WTC11 (cell line): ENCODE data around the gene IFITM10. TPM values are rescaled to one million over a fixed set of nuclear protein-coding genes. Genes with fewer than 3 reads are reported as not detected.

ENCODE experiments used
- ATAC-seq: fragments of 200-7000 bp; cut with Tn5 transposase; 2 replicates; pipeline ENCODE4 v1.10.0; 2021; ENCODE audit warnings: mild to moderate bottlenecking, moderate library complexity
- CTCF ChIA-PET: fragments of 300-600 bp; sonication (Branson Sonifier 250); formaldehyde crosslinking; loops from one replicate; lab custom pipeline; 2021; ENCODE audit warnings: antibody characterized with exemption; lab: Charles Lee
- POLR2A ChIA-PET: fragments of 350-600 bp; sonication (Branson Sonifier 250); formaldehyde crosslinking; loops from one replicate; lab custom pipeline; 2021; ENCODE audit warnings: antibody characterized with exemption; lab: Charles Lee
- DNase-seq: peaks from one replicate; pipeline ENCODE4 v3.0.0; 2021; ENCODE audit warnings: low spot score
- H3K27ac Mint-ChIP-seq: 2 replicates; pipeline ENCODE4 v1.8.0; 2021; ENCODE audit warnings: mixed read lengths
- H3K27me3 Mint-ChIP-seq: 2 replicates; pipeline ENCODE4 v1.8.0; 2021; ENCODE audit warnings: low read depth, mild to moderate bottlenecking, moderate library complexity, mixed read lengths
- H3K36me3 Mint-ChIP-seq: 2 replicates; pipeline ENCODE4 v1.8.0; 2021; ENCODE audit warnings: mixed read lengths
- H3K4me1 Mint-ChIP-seq: 2 replicates; pipeline ENCODE4 v1.8.0; 2022; ENCODE audit warnings: mixed read lengths
- H3K4me3 Mint-ChIP-seq: 2 replicates; pipeline ENCODE4 v1.8.0; 2021; ENCODE audit warnings: mild to moderate bottlenecking, moderate library complexity, mixed read lengths
- H3K9me3 Mint-ChIP-seq: 2 replicates; pipeline ENCODE4 v1.8.0; 2021; ENCODE audit warnings: mixed read lengths
- ATF1 ChIP-seq: sonication (generic); formaldehyde crosslinking; IDR thresholded peaks from 2 replicates; pipeline ENCODE4 v1.8.1; 2023; ENCODE audit warnings: mild to moderate bottlenecking, moderate library complexity, missing genetic modification reagents
- CBFB ChIP-seq: sonication (generic); formaldehyde crosslinking; IDR thresholded peaks from 2 replicates; pipeline ENCODE4 v1.8.1; 2022; ENCODE audit warnings: mild to moderate bottlenecking, low read depth, missing genetic modification reagents
- CREM ChIP-seq: sonication (generic); formaldehyde crosslinking; IDR thresholded peaks from 2 replicates; pipeline ENCODE4 v1.8.1; 2022; ENCODE audit warnings: mild to moderate bottlenecking, missing genetic modification reagents, moderate library complexity
- EMX1 ChIP-seq: fragments of 250-450 bp; sonication (Bioruptor Pico); IDR thresholded peaks from 2 replicates; pipeline ENCODE4 v1.8.0; 2021; ENCODE audit warnings: mild to moderate bottlenecking
- FOXJ3 ChIP-seq: sonication (generic); formaldehyde crosslinking; IDR thresholded peaks from 2 replicates; pipeline ENCODE4 v1.9.0; 2021; ENCODE audit warnings: missing genetic modification reagents, mild to moderate bottlenecking, borderline replicate concordance
- TCF7 ChIP-seq: sonication (generic); formaldehyde crosslinking; IDR thresholded peaks from 2 replicates; pipeline ENCODE4 v1.8.0; 2022; ENCODE audit warnings: mild to moderate bottlenecking, low read depth, missing genetic modification reagents, moderate library complexity
- TEAD1 ChIP-seq: sonication (generic); formaldehyde crosslinking; IDR thresholded peaks from 2 replicates; pipeline ENCODE4 v1.8.0; 2022; ENCODE audit warnings: mild to moderate bottlenecking, missing genetic modification reagents
- ZBTB21 ChIP-seq: sonication (generic); formaldehyde crosslinking; IDR thresholded peaks from 2 replicates; pipeline ENCODE4 v1.8.1; 2023; ENCODE audit warnings: mild to moderate bottlenecking, missing genetic modification reagents, borderline replicate concordance
- ZNF423 ChIP-seq: fragments of 250-450 bp; sonication (Bioruptor Pico); IDR thresholded peaks from 2 replicates; pipeline ENCODE4 v2.1.2; 2022; ENCODE audit warnings: mild to moderate bottlenecking, moderate library complexity
- total RNA-seq: library from RNA; stranded (reverse); gene quantifications from 3 replicates; pipeline ENCODE4 v1.2.3, GENCODE V29; 2021
- TF ChIP-seq, protein P1 (sequence below): sonication (generic); formaldehyde crosslinking; IDR thresholded peaks from 2 replicates; pipeline ENCODE4 v1.8.0; 2023; ENCODE audit warnings: mild to moderate bottlenecking, missing genetic modification reagents
- TF ChIP-seq, protein P2 (sequence below): sonication (generic); formaldehyde crosslinking; IDR thresholded peaks from 2 replicates; pipeline ENCODE4 v1.8.0; 2022; ENCODE audit warnings: mild to moderate bottlenecking, missing genetic modification reagents
- TF ChIP-seq, protein P3 (sequence below): sonication (generic); formaldehyde crosslinking; conservative IDR thresholded peaks from 2 replicates; pipeline ENCODE4 v1.8.1; 2023; ENCODE audit warnings: mild to moderate bottlenecking, low read depth, missing genetic modification reagents, moderate library complexity
- TF ChIP-seq, protein P4 (sequence below): sonication (generic); formaldehyde crosslinking; IDR thresholded peaks from 2 replicates; pipeline ENCODE4 v1.8.0; 2022; ENCODE audit warnings: mild to moderate bottlenecking, missing genetic modification reagents
- TF ChIP-seq, protein P5 (sequence below): sonication (generic); formaldehyde crosslinking; IDR thresholded peaks from 2 replicates; pipeline ENCODE4 v1.8.0; 2022; ENCODE audit warnings: mild to moderate bottlenecking, missing genetic modification reagents
- TF ChIP-seq, protein P6 (sequence below): sonication (generic); formaldehyde crosslinking; conservative IDR thresholded peaks from 2 replicates; pipeline ENCODE4 v1.8.1; 2022; ENCODE audit warnings: mild to moderate bottlenecking, missing genetic modification reagents
- TF ChIP-seq, protein P7 (sequence below): sonication (generic); formaldehyde crosslinking; IDR thresholded peaks from 2 replicates; pipeline ENCODE4 v1.8.1; 2023; ENCODE audit warnings: mild to moderate bottlenecking, missing genetic modification reagents, moderate library complexity
- TF ChIP-seq, protein P8 (sequence below): sonication (generic); formaldehyde crosslinking; IDR thresholded peaks from 2 replicates; pipeline ENCODE4 v1.8.1; 2022; ENCODE audit warnings: missing genetic modification reagents, borderline replicate concordance

Gene IFITM10
- total RNA-seq, 1 experiment from 2014 or later: 1.7 TPM

DNA sequence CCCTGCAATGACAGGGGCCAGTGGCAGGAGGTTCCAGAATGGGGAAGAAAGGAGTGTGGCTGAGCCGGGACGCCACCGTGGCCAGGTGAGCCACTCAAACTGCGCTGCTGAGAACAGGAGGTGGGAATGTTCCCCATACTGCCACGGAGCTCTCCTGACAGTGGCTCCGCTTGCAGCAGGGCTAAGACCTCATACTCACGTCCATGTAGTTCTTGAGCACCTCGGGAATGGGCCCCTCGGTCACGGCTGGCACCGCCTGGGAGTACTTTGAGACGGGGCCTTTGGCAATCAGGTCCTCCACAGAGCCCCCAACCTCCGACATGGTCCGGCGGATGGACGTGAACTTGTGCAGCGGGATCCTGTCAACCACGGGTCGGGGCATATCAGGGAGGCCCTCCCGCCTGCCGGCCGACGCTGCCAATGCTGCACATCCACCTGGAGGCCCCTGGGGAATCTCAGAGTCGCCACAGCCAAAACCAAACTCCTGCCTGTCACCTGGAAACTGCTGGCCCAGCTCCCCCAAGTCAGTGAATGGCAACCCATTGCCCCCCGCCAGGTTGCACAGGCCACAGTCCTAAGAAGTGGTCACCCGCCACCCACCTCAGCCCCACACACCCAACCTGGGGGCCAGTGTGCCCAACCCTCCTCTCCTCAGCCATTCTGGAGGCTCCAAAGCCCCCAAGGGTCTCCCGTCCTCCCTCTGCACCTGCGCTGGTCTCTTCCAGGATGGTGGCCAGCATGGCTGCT is 10.9 kb upstream of the IFITM10 start:
- Mint-ChIP-seq H3K27ac (no peak overlapping the region), H3K4me1 (0 out of 2 replicates have a peak, but pooled peaks cover 3% of the 10 kb centered on the region), H3K36me3 (no peaks in the 10 kb centered on the region), H3K9me3 (no peaks in the 10 kb centered on the region), H3K4me3 (no peak overlapping the region), H3K27me3 (0 out of 2 replicates have a peak, but pooled peaks cover 3% of the 10 kb centered on the region)
- ATAC-seq (no peak), DNase-seq (no peak)
- TF ChIP-seq ATF1 (CRISPR knock-in tag) (no peak), ZNF423 (CRISPR knock-in tag) (no peak), CREM (CRISPR knock-in tag) (no peak)
- POLR2A ChIA-PET: no interaction called here
- CTCF ChIA-PET: no interaction called here

DNA sequence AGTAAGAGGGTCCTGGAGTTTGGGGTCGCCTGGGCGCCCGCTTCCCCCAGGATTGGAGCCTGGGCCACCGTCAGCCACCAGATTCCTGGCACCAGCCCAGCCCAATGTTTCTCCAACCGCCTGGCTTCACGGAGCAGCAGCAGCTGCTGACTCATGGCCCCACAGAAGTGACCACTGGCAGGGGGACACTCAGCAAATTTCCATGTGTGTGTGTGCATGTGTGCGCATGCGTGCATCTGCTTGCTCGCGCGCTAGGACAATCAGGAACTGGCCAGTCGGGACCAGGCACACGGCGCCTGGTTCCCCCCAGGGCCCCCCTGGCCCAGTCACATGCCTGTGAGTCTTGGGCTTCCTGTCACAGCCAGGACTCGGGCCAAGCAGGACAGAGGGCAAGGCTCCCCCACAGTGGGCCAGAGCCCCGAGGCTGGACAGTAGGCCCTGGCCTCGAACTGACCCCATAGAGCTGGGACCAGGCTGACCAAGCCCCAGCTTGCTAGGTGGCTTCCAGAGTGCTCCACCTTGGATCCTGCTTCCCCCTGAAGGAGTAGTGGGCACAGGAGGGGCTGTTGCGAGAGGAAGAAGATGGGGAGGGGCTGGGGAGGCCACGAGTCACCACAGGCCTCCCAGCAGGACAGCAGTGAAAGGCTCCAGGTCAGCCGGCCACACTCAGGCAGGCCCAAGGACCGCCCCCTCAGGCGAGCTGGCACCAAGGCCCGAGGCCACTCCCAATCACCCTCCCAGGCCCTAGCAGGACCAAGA is 10.1 kb upstream of the IFITM10 start:
- ATAC-seq: no peak
- CTCF ChIA-PET: no interaction called here
- TF ChIP-seq CBFB (no peak), TEAD1 (CRISPR knock-in tag) (no peak), EMX1 (CRISPR knock-in tag) (no peak), TCF7 (CRISPR knock-in tag) (no peak), ZNF423 (CRISPR knock-in tag) (no peak), FOXJ3 (no peak), ZBTB21 (CRISPR knock-in tag) (no peak)
- TF ChIP-seq, protein P1, sequence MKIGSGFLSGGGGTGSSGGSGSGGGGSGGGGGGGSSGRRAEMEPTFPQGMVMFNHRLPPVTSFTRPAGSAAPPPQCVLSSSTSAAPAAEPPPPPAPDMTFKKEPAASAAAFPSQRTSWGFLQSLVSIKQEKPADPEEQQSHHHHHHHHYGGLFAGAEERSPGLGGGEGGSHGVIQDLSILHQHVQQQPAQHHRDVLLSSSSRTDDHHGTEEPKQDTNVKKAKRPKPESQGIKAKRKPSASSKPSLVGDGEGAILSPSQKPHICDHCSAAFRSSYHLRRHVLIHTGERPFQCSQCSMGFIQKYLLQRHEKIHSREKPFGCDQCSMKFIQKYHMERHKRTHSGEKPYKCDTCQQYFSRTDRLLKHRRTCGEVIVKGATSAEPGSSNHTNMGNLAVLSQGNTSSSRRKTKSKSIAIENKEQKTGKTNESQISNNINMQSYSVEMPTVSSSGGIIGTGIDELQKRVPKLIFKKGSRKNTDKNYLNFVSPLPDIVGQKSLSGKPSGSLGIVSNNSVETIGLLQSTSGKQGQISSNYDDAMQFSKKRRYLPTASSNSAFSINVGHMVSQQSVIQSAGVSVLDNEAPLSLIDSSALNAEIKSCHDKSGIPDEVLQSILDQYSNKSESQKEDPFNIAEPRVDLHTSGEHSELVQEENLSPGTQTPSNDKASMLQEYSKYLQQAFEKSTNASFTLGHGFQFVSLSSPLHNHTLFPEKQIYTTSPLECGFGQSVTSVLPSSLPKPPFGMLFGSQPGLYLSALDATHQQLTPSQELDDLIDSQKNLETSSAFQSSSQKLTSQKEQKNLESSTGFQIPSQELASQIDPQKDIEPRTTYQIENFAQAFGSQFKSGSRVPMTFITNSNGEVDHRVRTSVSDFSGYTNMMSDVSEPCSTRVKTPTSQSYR (CRISPR knock-in tag): no peak
- TF ChIP-seq, protein P2, sequence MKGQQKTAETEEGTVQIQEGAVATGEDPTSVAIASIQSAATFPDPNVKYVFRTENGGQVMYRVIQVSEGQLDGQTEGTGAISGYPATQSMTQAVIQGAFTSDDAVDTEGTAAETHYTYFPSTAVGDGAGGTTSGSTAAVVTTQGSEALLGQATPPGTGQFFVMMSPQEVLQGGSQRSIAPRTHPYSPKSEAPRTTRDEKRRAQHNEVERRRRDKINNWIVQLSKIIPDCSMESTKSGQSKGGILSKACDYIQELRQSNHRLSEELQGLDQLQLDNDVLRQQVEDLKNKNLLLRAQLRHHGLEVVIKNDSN (CRISPR knock-in tag): no peak
- TF ChIP-seq, protein P3, sequence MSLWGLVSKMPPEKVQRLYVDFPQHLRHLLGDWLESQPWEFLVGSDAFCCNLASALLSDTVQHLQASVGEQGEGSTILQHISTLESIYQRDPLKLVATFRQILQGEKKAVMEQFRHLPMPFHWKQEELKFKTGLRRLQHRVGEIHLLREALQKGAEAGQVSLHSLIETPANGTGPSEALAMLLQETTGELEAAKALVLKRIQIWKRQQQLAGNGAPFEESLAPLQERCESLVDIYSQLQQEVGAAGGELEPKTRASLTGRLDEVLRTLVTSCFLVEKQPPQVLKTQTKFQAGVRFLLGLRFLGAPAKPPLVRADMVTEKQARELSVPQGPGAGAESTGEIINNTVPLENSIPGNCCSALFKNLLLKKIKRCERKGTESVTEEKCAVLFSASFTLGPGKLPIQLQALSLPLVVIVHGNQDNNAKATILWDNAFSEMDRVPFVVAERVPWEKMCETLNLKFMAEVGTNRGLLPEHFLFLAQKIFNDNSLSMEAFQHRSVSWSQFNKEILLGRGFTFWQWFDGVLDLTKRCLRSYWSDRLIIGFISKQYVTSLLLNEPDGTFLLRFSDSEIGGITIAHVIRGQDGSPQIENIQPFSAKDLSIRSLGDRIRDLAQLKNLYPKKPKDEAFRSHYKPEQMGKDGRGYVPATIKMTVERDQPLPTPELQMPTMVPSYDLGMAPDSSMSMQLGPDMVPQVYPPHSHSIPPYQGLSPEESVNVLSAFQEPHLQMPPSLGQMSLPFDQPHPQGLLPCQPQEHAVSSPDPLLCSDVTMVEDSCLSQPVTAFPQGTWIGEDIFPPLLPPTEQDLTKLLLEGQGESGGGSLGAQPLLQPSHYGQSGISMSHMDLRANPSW (CRISPR knock-in tag): no peak
- TF ChIP-seq, protein P4, sequence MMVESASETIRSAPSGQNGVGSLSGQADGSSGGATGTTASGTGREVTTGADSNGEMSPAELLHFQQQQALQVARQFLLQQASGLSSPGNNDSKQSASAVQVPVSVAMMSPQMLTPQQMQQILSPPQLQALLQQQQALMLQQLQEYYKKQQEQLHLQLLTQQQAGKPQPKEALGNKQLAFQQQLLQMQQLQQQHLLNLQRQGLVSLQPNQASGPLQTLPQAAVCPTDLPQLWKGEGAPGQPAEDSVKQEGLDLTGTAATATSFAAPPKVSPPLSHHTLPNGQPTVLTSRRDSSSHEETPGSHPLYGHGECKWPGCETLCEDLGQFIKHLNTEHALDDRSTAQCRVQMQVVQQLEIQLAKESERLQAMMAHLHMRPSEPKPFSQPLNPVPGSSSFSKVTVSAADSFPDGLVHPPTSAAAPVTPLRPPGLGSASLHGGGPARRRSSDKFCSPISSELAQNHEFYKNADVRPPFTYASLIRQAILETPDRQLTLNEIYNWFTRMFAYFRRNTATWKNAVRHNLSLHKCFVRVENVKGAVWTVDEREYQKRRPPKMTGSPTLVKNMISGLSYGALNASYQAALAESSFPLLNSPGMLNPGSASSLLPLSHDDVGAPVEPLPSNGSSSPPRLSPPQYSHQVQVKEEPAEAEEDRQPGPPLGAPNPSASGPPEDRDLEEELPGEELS (CRISPR knock-in tag): no peak
- TF ChIP-seq, protein P5, sequence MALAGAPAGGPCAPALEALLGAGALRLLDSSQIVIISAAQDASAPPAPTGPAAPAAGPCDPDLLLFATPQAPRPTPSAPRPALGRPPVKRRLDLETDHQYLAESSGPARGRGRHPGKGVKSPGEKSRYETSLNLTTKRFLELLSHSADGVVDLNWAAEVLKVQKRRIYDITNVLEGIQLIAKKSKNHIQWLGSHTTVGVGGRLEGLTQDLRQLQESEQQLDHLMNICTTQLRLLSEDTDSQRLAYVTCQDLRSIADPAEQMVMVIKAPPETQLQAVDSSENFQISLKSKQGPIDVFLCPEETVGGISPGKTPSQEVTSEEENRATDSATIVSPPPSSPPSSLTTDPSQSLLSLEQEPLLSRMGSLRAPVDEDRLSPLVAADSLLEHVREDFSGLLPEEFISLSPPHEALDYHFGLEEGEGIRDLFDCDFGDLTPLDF: no peak
- TF ChIP-seq, protein P6, sequence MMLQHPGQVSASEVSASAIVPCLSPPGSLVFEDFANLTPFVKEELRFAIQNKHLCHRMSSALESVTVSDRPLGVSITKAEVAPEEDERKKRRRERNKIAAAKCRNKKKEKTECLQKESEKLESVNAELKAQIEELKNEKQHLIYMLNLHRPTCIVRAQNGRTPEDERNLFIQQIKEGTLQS (CRISPR knock-in tag): no peak
- TF ChIP-seq, protein P7, sequence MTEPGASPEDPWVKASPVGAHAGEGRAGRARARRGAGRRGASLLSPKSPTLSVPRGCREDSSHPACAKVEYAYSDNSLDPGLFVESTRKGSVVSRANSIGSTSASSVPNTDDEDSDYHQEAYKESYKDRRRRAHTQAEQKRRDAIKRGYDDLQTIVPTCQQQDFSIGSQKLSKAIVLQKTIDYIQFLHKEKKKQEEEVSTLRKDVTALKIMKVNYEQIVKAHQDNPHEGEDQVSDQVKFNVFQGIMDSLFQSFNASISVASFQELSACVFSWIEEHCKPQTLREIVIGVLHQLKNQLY (CRISPR knock-in tag): no peak
- TF ChIP-seq, protein P8, sequence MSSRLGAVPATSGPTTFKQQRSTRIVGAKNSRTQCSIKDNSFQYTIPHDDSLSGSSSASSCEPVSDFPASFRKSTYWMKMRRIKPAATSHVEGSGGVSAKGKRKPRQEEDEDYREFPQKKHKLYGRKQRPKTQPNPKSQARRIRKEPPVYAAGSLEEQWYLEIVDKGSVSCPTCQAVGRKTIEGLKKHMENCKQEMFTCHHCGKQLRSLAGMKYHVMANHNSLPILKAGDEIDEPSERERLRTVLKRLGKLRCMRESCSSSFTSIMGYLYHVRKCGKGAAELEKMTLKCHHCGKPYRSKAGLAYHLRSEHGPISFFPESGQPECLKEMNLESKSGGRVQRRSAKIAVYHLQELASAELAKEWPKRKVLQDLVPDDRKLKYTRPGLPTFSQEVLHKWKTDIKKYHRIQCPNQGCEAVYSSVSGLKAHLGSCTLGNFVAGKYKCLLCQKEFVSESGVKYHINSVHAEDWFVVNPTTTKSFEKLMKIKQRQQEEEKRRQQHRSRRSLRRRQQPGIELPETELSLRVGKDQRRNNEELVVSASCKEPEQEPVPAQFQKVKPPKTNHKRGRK (CRISPR knock-in tag): no peak
- TF ChIP-seq, all 79 proteins: peak for 0
- Mint-ChIP-seq H3K27ac (no peak overlapping the region), H3K36me3 (no peaks in the 10 kb centered on the region), H3K4me3 (no peak overlapping the region), H3K27me3 (0 out of 2 replicates have a peak, but pooled peaks cover 3% of the 10 kb centered on the region), H3K4me1 (0 out of 2 replicates have a peak, but pooled peaks cover 3% of the 10 kb centered on the region), H3K9me3 (no peaks in the 10 kb centered on the region)
- DNase-seq: no peak
- POLR2A ChIA-PET: no interaction called here
